ENCODE measurements around the gene NTPCR. TPM values are rescaled to one million over a fixed set of nuclear protein-coding genes. Genes with fewer than 3 reads are reported as not detected.

Gene NTPCR
- total and polyA plus RNA-seq, 8 donors = 10.0 to 40.6 (median 20.4) TPM

DNA sequence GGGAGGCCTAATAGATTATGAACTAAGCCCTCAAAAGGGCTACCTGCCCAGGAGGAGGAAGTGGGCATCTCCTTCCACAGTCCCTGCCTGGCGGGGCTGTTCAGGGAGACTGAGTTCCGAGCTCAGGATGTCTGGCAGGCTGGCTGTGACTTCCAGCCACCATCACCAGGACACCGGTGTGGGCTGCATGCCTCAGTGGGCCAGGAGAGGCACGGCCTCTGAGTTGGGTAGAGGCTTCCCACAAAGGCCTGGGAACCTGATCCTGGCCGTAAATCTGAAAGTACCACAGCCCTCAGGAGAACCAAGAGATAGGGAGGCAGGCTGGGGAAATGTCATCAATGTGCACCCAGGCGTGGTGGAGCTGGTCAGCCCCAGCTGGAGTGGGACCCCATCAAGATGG, 29.1 kb downstream of the NTPCR start:
- Histone ChIP-seq H3K36me3 (no peaks in the 10 kb centered on the region), H3K4me3 (no peak overlapping the region), H3K27ac (no peak overlapping the region), H3K4me1 (peaks cover 0 to 3% (median 0%) of the 10 kb centered on the region in 3 donors), H3K27me3 (no peaks in the 10 kb centered on the region), H3K9me3 (no peaks in the 10 kb centered on the region)
- no peak for FAIRE-seq
- TF ChIP-seq, protein P1, sequence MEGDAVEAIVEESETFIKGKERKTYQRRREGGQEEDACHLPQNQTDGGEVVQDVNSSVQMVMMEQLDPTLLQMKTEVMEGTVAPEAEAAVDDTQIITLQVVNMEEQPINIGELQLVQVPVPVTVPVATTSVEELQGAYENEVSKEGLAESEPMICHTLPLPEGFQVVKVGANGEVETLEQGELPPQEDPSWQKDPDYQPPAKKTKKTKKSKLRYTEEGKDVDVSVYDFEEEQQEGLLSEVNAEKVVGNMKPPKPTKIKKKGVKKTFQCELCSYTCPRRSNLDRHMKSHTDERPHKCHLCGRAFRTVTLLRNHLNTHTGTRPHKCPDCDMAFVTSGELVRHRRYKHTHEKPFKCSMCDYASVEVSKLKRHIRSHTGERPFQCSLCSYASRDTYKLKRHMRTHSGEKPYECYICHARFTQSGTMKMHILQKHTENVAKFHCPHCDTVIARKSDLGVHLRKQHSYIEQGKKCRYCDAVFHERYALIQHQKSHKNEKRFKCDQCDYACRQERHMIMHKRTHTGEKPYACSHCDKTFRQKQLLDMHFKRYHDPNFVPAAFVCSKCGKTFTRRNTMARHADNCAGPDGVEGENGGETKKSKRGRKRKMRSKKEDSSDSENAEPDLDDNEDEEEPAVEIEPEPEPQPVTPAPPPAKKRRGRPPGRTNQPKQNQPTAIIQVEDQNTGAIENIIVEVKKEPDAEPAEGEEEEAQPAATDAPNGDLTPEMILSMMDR (IDR thresholded peaks at IDR 0.05) = no peak
- no peak for ATAC-seq
- no peak for DNase-seq
- intact Hi-C loops (cut with DNase I) = no loop called here
- WGBS, 2 donors = 98 to 99% methylated on average over 6 of the region's 6 CpGs

DNA sequence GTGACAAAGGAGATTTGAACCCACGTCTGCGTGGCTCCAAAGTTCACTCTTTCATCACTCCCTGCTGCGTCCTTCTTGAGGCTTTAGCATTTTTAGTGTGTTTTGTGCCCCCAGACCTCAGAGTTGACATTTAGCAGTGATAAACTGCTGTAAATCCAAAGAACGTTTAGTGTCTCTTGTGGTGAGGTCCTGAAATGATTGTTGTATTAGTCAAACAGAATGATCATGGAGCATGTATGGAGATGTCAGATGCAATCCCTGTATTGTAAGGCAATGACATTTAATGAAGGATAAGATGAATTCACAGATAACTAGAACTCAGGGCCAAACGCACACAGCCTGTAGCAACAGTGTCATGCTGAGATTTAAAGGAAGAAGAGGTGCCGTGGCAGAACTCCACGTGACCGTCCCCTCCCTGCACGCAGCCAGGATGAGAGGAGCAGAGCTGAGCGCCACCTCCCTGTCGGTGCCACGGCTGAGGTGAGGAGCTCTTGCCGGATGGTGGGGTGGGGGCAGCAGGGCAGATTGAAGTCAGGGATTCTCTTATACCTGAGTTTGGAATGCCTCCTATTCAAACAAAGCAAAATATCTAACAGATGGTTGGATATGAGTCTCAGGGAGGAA, 30.1 kb downstream of the NTPCR start:
- ATAC-seq (peak in 2 of 4 donors; percentile 36 to 39), FAIRE-seq (no peak), DNase-seq (no peak)
- TF ChIP-seq, protein P1 (IDR thresholded peaks at IDR 0.05) = no peak
- WGBS, 2 donors = 78 to 80% methylated on average over 13 of the region's 13 CpGs
- no peaks in the 10 kb centered on the region for H3K27me3 ChIP-seq
- no peaks in the 10 kb centered on the region for H3K36me3 ChIP-seq
- no peak overlapping the region for H3K27ac ChIP-seq
- intact Hi-C loops (cut with DNase I) = no loop called here
- no peaks in the 10 kb centered on the region for H3K9me3 ChIP-seq
- no peaks in the 10 kb centered on the region for H3K4me1 ChIP-seq
- no peak overlapping the region for H3K4me3 ChIP-seq

- ATAC-seq (no peak), FAIRE-seq (no peak)
- WGBS, 2 donors = 68 to 76% methylated on average over 9 of the region's 9 CpGs
Measured at GRCh38 chr1:232980986-232981560, 30.7 kb downstream of the NTPCR start.

GRCh38 chr1:232982238-232982944, 32.0 kb downstream of the NTPCR start:
- no peaks in the 10 kb centered on the region for H3K4me1 ChIP-seq
- H3K27ac ChIP-seq = no peak overlapping the region
- no peaks in the 10 kb centered on the region for H3K36me3 ChIP-seq
- no peak overlapping the region for H3K4me3 ChIP-seq
- no peaks in the 10 kb centered on the region for H3K27me3 ChIP-seq
- no peak for DNase-seq
- intact Hi-C loops (cut with DNase I) = no loop called here
- no peak for FAIRE-seq
- ATAC-seq = peak in 2 of 4 donors; percentile 25 to 58
- TF ChIP-seq, protein P1 (IDR thresholded peaks at IDR 0.05) = no peak
- H3K9me3 ChIP-seq = no peaks in the 10 kb centered on the region
- 74 to 75% methylated on average over 13 of the region's 13 CpGs for WGBS, 2 donors

More at GRCh38 chr1:232980986-232981560, 30.7 kb downstream of the NTPCR start:
- Histone ChIP-seq H3K36me3 (no peaks in the 10 kb centered on the region), H3K4me1 (no peaks in the 10 kb centered on the region), H3K4me3 (no peak overlapping the region), H3K27ac (no peak overlapping the region), H3K27me3 (no peaks in the 10 kb centered on the region), H3K9me3 (no peaks in the 10 kb centered on the region)
- TF ChIP-seq, protein P1 (IDR thresholded peaks at IDR 0.05) = no peak
- DNase-seq = no peak
- intact Hi-C loops (cut with DNase I) = no loop called here

All from pancreas (tissue), 10 donors.